GM12864 (cell line): ENCODE measurements around the gene KCNQ1.

Experiments used
- DNase-seq: peaks from one replicate; pipeline ENCODE4 v3.0.0-alpha.2; 2011; ENCODE audit warnings: low read depth
- H3K4me3 ChIP-seq: 2 replicates; pipeline ENCODE4 v1.5.1; 2011; ENCODE audit warnings: mild to moderate bottlenecking, low read depth, low read length, control low read depth
- CTCF ChIP-seq: IDR thresholded peaks from 2 replicates; pipeline ENCODE4 v1.5.1; 2011; ENCODE audit warnings: low read depth, mild to moderate bottlenecking, moderate library complexity, low read length, control low read depth, inconsistent platforms; ENCODE audit errors: missing control alignments

Gene KCNQ1

DNA sequence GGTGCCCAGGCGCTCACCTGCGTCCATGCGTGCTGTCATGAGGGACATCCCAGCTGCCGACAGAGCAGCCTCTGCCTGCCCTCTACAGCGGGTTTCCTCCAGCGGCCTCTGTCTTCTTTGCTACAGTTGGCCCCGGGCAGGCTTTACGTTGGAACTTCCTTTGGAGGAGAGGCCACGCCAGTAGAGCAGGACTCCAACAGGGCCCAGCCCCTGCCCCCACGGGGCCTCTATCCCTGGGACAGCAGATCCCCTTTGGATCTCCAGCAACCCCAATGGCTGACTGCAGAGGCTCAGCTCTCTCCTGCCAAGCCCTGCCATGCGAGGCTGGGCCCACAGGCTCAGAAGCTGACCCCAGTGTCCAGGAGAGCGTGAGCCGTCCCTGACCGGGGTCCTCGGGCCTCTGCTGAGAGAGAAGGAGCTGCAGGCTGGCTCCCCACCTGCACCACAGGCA is 12.6 kb upstream of the KCNQ1 start:
- no peak for DNase-seq
- TF ChIP-seq CTCF, result no peak
- no peak overlapping the region for H3K4me3 ChIP-seq

- no peak for DNase-seq
- no peak overlapping the region for H3K4me3 ChIP-seq
- no peak for TF ChIP-seq CTCF
Observed at GRCh38 chr11:2432628-2433071, 12.2 kb upstream of the KCNQ1 start.

DNA sequence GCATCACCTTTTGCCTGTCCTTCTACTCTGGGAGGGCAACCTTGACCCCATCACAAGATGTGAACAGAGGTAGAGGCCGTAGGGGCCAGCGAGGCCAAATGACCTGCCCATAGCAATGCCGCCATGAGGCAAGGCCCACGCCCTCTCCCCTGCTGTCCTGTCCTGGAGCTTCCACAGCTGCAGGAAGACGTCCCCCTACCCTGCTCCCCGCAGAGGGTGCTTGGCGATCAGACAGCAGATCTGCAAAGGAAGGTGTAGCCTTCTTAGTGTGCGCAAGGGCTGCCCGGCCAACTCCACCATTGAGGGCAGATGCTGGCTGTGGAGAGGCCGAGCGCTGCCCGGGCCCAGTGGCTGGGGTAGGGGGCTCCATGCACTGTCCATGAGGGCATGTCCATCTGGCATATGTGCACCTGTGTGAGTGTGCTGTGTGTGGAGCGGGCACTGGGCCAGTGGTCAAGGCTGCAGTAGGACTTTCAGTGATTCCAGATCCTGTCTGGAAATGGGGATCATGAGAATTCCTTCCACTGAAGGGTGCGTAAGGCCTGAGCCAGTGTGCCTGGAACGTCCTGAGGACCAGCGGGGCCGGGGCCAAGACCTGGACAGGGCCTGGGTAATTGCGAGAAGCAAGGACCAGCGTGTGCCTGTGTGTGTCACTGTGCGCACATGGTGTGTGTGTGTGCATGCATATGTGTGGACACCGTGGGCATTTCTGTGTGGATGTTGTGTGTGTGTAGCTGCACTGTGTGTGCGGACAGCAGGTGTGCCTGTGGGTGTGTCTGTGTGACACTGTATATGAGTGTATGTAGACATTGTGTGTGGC is 11.5 kb upstream of the KCNQ1 start:
- no peak overlapping the region for H3K4me3 ChIP-seq
- TF ChIP-seq CTCF, result no peak

GRCh38 chr11:2434008-2434407 is 10.8 kb upstream of the KCNQ1 start:
- DNase-seq, result no peak
- H3K4me3 ChIP-seq, result no peak overlapping the region
- no peak for TF ChIP-seq CTCF

More for the DNA sequence above, 11.5 kb upstream of the KCNQ1 start:
- DNase-seq, result no peak

- no peak for DNase-seq
- H3K4me3 ChIP-seq, result no peak overlapping the region
- TF ChIP-seq CTCF, result no peak
Observed at GRCh38 chr11:2434506-2435255, 10.1 kb upstream of the KCNQ1 start.

- no peak for DNase-seq
- TF ChIP-seq CTCF, result no peak
- no peak overlapping the region for H3K4me3 ChIP-seq
Observed at GRCh38 chr11:2435288-2436012, 9.4 kb upstream of the KCNQ1 start.
